EH (cell line): ENCODE data around the gene PRG3.

ENCODE experiments used
- DNase-seq: peaks from one replicate; pipeline ENCODE4 v3.0.0-alpha.2; 2015; ENCODE audit warnings: low read depth

Gene PRG3, protein sequence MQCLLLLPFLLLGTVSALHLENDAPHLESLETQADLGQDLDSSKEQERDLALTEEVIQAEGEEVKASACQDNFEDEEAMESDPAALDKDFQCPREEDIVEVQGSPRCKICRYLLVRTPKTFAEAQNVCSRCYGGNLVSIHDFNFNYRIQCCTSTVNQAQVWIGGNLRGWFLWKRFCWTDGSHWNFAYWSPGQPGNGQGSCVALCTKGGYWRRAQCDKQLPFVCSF

GRCh38 chr11:57380975-57381374, at the start of gene PRG3:
Gene PRG3, minus strand, starts transcription at chr11:57381150. Its CDS starts 442 bp downstream, at chr11:57380708.
- no peak for DNase-seq

- no peak for DNase-seq
Observed at GRCh38 chr11:57429946-57430345, 49.0 kb upstream of the PRG3 start.

DNA sequence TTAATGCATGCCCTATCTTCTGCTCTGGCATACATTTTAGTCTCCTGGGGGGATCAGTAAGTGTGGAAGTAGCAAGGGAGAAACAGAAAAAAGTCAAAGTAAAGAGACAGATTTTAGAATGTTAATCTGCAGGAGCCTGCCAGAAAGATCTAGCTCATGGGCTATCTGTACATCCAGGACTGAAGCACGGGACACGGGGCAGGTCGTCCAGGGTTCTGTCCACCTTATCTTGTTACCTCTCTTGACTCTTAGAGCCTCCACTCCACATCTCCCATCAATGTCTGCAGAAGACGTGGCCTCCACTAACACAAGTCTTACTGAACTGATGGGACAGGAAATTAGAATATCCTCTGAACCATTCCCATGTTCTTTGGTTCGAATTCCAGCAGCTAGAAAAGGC, 47.7 kb upstream of the PRG3 start:
- no peak for DNase-seq

DNA sequence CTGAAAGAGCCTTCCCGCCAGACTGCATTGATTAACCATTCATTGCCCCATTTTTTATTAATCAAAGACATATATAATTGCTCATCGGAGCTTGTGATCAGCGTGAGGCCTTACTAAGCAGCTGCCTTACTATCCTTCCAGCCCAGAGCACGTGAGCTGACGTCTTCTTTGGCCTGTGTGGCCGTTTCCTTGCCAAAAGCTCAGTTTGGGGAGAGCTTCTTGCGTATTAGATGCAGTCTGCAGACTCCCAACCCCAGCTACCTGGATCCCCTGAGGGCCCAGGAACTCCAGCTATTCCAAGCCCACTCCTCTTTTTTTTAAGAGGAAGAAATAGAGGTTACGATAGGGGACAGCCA, 46.8 kb upstream of the PRG3 start:
- DNase-seq: no peak

- DNase-seq: peak; percentile 93
Observed at GRCh38 chr11:57426929-57427726, 46.2 kb upstream of the PRG3 start, which contains the start of gene SLC43A3. Gene SLC43A3, minus strand, starts transcription at chr11:57427121. Its CDS starts 949 bp downstream, at chr11:57426172.

- DNase-seq: peak; percentile 29
Observed at GRCh38 chr11:57426439-57426928, 45.5 kb upstream of the PRG3 start.

GRCh38 chr11:57425565-57426438, 44.9 kb upstream of the PRG3 start:
- peak; percentile 47 for DNase-seq

- peak; percentile 90 for DNase-seq
Observed at GRCh38 chr11:57424792-57425564, 44.0 kb upstream of the PRG3 start.

DNA sequence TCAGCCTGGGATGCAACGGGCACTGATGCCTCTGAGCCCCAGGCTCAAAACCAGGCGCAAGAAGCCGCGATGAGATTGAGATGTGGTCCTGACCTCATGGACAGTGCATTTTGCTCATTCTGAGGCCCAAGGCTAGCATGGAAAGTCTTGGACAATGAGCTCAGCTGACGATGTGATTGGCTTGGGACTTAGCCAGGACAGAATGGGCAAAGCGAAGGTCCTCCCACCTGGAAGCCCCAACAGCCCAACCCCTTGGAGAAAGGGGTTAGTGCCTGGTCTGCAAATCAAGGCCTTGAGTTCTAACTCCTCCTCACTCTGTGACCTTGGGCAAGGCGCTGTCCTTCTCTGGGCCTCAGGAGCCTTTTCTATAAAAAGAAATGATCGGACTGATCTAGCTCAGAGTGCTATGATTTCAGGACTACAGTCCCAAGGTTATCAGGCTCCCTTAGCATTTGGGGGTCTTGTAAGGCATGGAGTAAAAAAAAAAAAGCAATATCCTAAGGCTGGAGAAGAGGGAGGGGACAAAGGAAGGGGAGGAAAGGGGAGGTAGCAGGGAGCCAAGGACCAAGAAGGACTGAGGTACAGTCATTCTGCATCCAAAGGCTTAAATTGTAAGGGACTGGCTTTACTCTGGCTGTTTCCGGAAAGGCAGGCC, 43.3 kb upstream of the PRG3 start:
- no peak for DNase-seq

- DNase-seq: no peak
Observed at GRCh38 chr11:57422669-57423068, 41.7 kb upstream of the PRG3 start.

GRCh38 chr11:57421805-57422204, 40.9 kb upstream of the PRG3 start:
- DNase-seq: no peak

DNA sequence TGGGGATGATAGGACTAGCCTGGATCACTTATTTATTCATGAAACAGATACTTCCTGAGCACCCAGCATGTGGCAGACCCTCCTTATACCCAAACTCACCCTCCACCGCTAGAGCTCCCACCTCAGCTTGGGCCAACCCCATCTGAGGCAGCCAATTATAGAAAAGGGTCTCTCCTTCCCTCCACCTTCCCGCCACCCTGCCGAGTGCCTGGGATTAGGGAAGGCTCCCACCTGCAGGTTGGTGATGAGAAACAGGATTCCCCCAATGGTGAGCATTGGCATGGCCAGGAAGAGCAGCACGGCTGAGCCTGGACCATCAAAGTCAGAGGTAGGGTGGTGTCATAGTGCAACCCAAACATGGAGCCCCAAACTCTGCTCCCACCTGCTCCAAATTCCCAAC, 40.1 kb upstream of the PRG3 start:
- DNase-seq: no peak

DNA sequence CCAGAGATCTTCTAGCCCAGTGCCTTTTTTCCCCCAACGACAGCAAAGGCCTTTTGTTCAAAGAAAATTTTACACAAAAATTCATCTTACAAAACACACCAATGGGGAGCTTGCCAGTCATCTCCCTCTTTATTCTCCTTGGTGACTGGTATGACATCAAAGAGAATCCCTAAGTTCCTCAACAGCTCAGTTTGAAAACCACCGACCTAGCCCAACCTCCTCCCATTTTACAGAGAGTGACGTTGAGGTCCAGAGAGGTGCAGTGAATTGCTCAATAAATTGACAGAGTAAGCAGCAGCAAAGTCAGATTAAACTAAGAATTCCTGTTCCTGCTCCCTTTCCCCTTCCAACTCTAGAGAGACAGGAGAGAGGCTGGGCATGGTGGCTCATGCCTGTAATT, 38.2 kb upstream of the PRG3 start:
- no peak for DNase-seq

- no peak for DNase-seq
Observed at GRCh38 chr11:57418131-57418530, 37.2 kb upstream of the PRG3 start.

GRCh38 chr11:57417056-57417455, 36.1 kb upstream of the PRG3 start:
- no peak for DNase-seq

DNA sequence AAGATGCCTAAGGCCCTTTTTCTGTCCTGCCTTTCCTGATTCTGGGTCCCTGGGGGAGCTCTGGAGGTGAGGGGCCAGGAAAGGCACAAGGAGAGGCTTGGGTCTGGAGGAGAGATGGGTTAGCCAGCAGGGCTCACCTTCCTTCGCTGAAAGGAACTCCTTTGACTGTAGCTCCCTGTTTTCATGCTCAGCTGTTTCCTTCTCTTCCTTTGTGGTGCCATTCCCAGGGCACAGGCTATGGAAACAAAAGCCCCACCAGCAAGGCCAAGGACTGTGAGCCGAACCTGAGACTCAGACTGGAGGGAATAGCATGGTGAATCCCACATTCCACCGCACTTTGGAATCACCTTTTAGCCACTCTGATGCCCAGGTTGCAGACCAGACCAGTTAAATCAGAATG, 35.5 kb upstream of the PRG3 start:
- no peak for DNase-seq

GRCh38 chr11:57414612-57415212, 33.8 kb upstream of the PRG3 start:
- DNase-seq: no peak

- DNase-seq: no peak
Observed at GRCh38 chr11:57413681-57414080, 32.7 kb upstream of the PRG3 start.

GRCh38 chr11:57410287-57410686, 29.3 kb upstream of the PRG3 start:
- peak; percentile 85 for DNase-seq

GRCh38 chr11:57409321-57410100, 28.6 kb upstream of the PRG3 start:
- no peak for DNase-seq
